ENCODE measurements around the gene BAIAP3.

The BAIAP3 gene

DNA sequence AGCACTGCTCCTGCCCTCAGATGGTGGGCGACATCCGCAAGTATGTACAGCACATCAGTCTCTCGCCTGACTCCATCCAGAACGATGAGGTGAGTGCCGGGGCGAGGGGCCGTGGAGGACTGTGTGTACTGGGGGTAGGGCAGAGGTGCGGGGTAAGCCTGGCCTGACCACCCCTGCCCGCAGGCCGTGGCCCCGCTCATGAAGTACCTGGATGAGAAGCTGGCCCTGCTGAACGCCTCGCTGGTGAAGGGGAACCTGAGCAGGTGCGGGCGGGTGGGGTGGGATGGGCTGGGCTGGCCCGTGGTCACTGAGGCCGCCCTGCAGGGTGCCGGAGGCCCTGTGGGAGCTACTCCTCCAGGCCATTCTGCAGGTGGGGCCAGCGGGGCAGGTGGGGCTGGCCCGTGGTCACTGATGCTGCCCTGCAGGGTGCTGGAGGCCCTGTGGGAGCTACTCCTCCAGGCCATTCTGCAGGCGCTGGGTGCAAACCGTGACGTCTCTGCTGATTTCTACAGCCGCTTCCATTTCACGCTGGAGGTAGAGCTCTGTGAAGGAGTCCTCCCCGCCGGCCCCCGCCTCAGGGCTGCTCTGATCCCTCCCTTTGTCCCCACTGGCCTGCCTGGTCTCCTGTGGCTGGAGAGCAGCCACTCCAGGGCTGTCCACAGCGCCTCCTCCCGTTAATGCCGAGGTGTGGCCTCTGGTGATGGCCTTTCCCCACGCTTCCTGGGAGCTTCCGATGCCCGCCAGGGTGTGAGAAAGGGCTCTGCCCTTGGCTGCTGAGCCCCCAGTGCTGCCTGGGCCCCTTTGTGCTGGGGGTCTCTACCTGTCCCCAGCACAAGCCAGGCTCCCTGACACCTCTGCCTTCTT, 13.2 kb downstream of the BAIAP3 start:
- no peak for DNase-seq (ENCODE audit: low spot score)

DNA sequence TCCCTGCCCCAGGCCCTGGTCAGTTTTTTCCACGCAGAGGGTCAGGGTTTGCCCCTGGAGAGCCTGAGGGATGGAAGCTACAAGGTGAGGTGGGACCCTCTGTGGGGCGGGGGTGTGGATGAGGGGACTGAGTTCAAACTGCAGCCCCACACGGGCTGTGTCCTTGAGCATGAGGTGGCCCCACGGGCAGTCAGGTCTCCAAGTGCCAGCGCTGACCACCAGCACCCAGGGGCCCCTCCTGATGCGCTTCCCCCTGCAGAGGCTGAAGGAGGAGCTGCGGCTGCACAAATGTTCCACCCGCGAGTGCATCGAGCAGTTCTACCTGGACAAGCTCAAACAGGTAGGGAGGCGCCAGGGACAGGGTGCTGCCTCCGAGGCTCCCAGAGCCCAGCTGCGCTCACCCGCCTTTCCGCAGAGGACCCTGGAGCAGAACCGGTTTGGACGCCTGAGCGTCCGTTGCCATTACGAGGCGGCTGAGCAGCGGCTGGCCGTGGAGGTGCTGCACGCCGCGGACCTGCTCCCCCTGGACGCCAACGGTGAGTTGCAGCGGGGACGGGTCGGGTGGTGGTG, 13.9 kb downstream of the BAIAP3 start:
- no peak for DNase-seq (ENCODE audit: low spot score)

GRCh38 chr16:1347962-1348361, 14.5 kb downstream of the BAIAP3 start:
- no peak for DNase-seq (ENCODE audit: low spot score)

- no peak for DNase-seq (ENCODE audit: low spot score)
Measured at GRCh38 chr16:1348441-1348840, 15.0 kb downstream of the BAIAP3 start.

- no peak for DNase-seq (ENCODE audit: low spot score)
Measured at GRCh38 chr16:1348926-1349325, 15.5 kb downstream of the BAIAP3 start.

DNA sequence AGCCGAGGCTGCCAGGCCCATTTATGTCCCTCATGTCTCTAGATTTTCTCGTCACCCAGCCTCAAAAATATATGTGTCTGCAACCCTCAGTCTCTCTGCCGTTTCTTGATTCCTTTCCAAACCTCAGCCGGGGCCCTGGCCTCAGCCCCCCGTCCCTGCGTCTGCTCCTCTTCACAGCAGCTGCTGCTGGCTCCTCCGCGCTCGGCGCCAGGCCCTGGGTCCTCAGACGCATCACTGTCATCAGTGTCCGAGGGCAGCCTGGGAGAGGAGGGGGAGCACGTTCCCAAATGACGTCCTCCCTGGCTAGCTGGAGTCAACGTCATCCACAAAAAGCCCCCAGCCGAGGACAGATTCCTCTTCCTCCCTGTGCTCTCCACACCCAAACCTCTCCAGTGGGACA, 15.9 kb downstream of the BAIAP3 start:
- no peak for DNase-seq (ENCODE audit: low spot score)

DNA sequence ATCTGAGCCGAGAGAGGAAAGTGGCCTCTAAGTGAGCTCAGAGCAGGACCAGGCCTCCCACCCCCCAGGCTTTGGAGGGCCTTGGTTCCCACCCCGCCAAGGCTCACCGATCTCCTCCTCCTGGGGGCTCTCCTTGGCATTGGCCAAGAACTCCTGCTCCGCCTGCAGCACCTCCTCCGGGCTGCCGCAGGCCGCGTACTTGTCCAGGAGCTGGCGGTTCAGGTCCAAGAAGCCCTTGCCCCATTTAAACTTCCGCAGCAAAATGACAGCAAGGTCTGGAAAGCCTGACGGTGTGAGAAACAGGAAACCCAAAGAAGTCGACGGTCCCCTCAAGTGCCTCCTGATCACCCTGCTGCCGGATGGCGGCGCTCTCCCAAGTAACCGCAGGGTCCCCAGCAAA, 16.5 kb downstream of the BAIAP3 start:
- DNase-seq (ENCODE audit: low spot score): no peak

- no peak for DNase-seq (ENCODE audit: low spot score)
Measured at GRCh38 chr16:1350691-1351090, 17.2 kb downstream of the BAIAP3 start.

DNA sequence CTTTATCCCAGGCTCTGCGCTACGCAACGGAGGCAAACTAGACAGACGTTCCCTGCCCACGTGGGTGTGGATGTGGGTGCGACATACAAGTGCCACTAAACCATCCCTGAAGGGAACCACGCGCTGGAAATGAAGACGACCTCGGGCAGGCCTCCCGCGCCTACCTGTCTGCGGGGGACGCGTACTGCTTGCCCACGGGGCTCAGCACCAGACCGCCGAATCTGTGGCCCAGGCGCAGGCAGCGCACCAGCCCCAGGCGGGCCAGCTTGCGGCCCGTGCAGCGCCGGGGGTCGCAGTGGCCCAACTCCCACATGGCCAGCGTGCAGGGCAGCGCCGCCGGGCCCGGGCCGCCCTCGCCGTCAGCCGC, 17.8 kb downstream of the BAIAP3 start:
- DNase-seq (ENCODE audit: low spot score): no peak

DNA sequence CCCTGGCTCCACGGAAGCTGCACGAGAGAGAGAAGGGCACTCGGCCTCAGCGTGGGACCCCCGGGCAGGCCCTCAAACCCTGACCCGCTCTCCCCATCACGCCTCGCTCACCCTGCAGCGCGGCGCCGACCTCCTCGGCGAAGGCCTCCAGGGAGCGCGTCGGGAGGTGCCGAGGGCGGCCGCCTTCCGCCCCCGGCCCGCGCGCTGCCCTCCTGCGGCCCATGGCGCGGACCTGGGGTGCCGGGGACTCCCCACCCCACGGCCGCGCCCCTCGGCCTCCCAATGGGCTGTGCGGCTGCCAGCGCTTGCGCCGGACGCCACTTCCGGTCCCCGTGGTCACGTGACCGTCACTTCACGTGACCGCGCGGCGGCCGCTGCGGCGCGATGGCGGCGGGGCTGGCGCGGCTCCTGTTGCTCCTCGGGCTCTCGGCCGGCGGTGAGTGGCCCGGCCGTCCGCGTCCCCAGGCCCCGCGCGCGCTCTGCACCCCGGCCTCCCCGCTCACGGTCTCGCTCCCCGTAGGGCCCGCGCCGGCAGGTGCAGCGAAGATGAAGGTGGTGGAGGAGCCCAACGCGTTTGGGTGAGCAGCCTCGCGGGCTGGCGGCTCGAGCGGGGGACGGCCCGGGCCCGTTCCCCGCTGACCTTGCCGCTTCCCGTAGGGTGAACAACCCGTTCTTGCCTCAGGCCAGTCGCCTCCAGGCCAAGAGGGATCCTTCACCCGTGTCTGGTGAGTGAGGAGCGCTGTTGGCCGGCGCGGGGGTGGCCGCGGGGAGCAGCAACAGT, 18.3 kb downstream of the BAIAP3 start, which contains the start of the genes GNPTG and TSR3:
GNPTG (plus strand) TSS at position 350 of the 781 bp plus-strand sequence; CDS start at position 385, 35 bp downstream.
TSR3 (minus strand) TSS at position 297 of the 781 bp plus-strand sequence; CDS start at position 223, 74 bp downstream.
- DNase-seq (ENCODE audit: low spot score): peak; percentile 81

- DNase-seq (ENCODE audit: low spot score): no peak
Measured at GRCh38 chr16:1354815-1355540, 21.5 kb downstream of the BAIAP3 start.

- DNase-seq (ENCODE audit: low spot score): no peak
Measured at GRCh38 chr16:1355591-1355990, 22.1 kb downstream of the BAIAP3 start.

DNA sequence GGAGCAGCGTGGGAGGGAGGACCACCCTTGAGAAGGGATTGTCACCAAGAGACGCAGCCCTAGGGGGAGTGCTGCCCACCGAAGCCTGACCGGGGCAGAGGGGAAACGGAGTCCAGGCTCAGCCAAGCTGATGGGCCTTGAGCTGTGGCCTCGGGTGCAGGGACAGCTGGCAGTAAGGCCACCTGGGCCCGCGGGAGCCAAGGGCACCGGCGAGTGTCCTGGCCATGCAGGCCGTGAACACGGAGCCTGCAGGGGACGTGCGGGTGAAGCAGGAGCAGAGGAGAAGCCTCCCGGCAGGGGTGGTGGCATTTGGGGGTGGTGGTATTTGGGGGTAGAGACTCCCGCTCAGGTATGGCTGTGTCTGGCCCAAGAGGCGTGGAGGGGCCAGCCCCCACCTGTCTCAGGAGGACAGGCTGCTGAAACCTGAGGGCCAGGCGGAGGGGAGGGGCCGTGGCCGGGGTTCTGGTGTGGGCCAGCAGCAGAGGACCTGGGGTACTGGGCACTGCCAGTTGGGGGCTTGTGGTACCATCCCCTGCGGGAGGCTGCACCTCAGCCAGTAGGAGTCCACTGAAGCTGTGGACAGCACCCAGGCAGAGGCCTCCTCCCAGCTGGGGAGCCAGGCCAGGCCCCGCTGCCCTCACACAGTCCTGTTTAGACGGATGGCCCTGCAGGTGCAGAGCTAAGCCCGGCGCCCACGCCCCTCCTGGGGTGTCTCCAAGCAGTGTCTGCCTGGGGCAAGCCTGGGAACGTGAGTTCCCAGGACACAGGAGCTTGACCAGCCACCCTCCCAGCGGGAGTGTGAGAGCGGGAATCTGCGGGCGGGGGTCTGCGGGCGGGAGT, 22.8 kb downstream of the BAIAP3 start:
- no peak for DNase-seq (ENCODE audit: low spot score)

DNA sequence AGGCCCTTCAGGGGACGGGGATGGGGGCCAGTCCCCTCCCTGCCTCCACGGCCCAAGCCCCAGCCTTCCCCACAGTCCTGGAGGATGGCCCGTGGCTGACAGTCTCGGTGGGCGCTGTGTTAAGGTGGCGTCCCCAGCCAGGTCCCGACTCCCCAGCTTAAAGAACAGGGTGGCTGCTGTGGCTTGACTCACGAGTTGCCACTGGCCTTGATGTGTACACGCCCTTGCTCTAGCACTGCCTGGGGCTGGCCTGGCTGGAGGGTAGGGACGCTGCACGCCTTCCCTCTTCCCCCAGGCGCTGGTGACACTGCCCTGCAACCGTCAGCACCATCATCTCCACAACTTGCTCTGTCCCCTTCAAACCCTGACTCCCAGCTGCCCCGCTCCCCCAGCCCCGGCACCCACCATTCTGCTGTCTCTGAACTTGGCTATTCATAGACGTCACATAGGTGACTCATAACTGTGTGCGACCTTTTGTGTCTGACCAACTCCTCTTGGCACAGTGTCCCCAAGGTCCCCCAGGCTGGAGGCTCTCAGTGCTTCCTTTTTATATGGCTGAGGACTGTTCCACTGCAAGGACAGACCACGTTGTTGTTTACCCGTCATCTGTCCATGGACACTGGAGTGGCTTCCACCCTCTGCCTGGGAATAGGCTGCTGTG, 24.6 kb downstream of the BAIAP3 start:
- DNase-seq (ENCODE audit: low spot score): no peak

GRCh38 chr16:1361685-1362360, 28.4 kb downstream of the BAIAP3 start:
- DNase-seq (ENCODE audit: low spot score): no peak

GRCh38 chr16:1362807-1363206, 29.4 kb downstream of the BAIAP3 start:
- no peak for DNase-seq (ENCODE audit: low spot score)

- DNase-seq (ENCODE audit: low spot score): no peak
Measured at GRCh38 chr16:1363501-1364041, 30.1 kb downstream of the BAIAP3 start.

DNA sequence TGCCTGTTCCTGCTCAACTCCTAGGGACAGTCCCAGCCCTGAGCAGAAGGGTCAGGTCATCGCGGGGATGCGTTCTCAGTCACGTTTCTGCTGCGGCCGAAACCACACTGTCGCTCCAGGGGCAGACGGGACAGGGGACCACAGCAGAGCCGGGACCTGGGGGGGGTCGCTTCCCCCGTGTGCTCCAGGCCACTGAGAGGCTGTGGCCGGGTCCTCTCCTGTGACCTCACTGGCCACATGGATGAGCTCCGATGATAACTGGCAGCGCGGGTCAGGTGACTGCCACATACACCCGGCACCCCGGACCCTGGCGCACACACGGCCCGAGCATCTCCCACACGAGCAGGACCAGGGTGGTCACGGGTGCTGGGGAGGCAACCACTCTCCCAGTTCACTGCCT, 31.1 kb downstream of the BAIAP3 start:
- no peak for DNase-seq (ENCODE audit: low spot score)

DNA sequence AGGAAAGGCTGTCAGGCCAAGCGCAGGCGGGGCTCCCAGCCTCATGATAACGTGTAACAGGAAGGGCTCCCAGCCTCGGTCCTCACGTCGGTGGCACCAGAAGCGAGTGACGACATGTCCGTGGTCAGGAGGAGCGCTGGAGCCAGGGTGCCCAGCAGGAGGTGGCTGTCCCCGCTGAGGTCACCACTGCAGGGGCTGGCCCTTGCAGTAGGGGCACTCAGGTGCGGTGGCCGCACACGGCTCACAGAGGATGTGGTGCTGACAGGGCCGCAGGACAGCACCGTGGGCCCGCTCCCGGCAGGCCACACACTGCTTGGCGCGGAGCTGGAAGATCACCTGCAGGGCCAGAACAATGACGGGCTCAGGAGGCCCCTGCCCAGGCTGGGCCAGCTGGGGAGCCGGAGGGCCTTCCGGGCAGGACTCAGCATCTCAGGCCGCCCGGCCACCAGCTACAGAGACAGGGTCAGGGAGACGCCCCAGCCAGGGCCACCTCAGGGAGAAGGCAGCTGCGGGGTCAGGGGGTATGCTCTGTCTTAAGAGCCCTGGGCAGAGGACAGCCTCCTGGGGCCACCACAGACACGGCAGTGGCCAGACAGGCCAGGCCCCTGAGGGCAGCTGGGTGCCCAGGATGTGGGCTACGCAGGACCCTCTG, 32.7 kb downstream of the BAIAP3 start:
- DNase-seq (ENCODE audit: low spot score): no peak

Data from putamen (tissue), 1 donor.